ENCODE measurements around the gene SOX13.

Gene SOX13

DNA sequence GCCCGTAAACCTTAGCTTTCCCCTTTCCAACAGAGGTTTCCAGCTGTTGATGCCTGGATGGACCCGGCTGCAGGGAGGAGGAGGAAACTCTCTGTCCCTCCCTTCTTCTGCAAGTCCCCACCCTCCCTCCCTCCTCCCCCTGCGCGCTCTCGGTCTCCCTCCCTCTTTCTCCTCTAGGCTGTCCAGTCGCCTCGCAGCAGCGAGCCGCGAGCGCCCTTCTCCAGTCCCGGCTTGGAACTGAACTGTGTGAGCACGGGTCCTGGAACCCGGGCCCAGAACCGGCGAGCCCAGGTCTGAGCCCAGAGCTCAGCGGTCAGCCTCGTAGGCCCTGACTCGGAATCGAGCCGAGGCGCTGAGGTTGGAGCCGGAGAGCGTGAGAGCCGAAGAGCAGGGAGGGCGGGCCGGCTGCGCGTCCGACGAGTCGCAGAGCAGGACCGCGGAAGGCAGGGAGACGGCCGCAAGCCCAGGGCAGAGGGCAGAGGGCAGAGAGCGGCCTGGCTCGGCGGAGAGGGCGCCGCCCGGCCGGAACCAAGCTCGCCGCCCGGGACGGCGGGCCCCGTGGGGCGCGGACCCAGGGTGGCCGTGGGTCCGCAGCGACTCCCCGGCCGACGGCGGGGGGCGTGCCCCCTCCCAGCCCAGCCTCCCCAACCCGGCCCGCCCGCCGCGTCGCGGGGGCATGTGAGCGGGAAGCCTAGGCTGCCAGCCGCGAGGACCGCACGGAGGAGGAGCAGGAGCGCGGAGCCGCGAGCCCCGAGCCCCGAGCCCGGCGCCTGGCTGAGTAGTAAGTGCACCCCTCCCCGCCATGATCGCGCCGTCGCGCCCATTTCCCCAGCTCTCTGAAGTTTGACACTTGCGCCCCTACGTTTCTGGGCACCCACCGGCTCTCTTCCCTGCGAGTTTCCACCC, at the start of gene SOX13:
TSS of gene SOX13 (plus strand) at position 185 of the 906 bp plus-strand sequence. CDS start 39,801 bp downstream, outside the sequence.
- peak; percentile 95 to 97 for DNase-seq (ENCODE audit: low read depth in 1 of 2, low spot score in 1 of 2)
- in situ Hi-C loops (cut with HindIII; ENCODE audit: low pct_unique_long_range_greater_than_20kb, low sequenced_read_pairs) = no loop called here
- TF ChIP-seq JUND (IDR thresholded peaks at IDR 0.05; ENCODE audit: low read depth) = no peak

- no peak for DNase-seq (ENCODE audit: low read depth in 1 of 2, low spot score in 1 of 2)
- in situ Hi-C loops (cut with HindIII; ENCODE audit: low pct_unique_long_range_greater_than_20kb, low sequenced_read_pairs) = no loop called here
- TF ChIP-seq JUND (IDR thresholded peaks at IDR 0.05; ENCODE audit: low read depth) = no peak
Measured at GRCh38 chr1:204025917-204026707, 46.8 kb upstream of the SOX13 start.

GRCh38 chr1:204027446-204027845, 45.5 kb upstream of the SOX13 start:
- in situ Hi-C loops (cut with HindIII; ENCODE audit: low pct_unique_long_range_greater_than_20kb, low sequenced_read_pairs) = no loop called here
- TF ChIP-seq JUND (IDR thresholded peaks at IDR 0.05; ENCODE audit: low read depth) = no peak
- no peak for DNase-seq (ENCODE audit: low read depth in 1 of 2, low spot score in 1 of 2)

DNA sequence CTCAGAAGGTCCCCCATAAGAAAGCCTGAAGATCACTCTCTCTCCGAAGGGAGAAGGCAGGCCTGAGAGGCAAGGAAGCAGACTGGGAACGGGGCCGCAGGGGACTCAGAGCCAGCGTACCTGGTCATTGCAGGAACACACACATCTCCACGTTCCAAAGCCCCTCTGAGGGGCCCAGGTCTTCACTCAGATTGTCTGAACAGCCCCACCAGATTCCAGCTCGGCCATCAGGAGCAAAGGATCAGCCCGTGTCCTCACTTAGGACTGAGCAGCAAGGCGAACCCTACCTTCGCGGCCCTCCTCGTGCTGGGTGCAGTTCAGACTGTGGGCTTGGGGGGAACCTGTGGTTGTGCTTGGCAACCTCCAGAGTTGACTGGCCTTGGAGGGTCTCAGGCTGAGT, 43.9 kb upstream of the SOX13 start:
- in situ Hi-C loops (cut with HindIII; ENCODE audit: low pct_unique_long_range_greater_than_20kb, low sequenced_read_pairs) = no loop called here
- no peak for DNase-seq (ENCODE audit: low read depth in 1 of 2, low spot score in 1 of 2)
- no peak for TF ChIP-seq JUND (IDR thresholded peaks at IDR 0.05; ENCODE audit: low read depth)

GRCh38 chr1:204031098-204031710, 41.7 kb upstream of the SOX13 start:
- no peak for TF ChIP-seq JUND (IDR thresholded peaks at IDR 0.05; ENCODE audit: low read depth)
- DNase-seq (ENCODE audit: low read depth in 1 of 2, low spot score in 1 of 2) = no peak
- in situ Hi-C loops (cut with HindIII; ENCODE audit: low pct_unique_long_range_greater_than_20kb, low sequenced_read_pairs) = no loop called here

- no peak for DNase-seq (ENCODE audit: low read depth in 1 of 2, low spot score in 1 of 2)
- no peak for TF ChIP-seq JUND (IDR thresholded peaks at IDR 0.05; ENCODE audit: low read depth)
- in situ Hi-C loops (cut with HindIII; ENCODE audit: low pct_unique_long_range_greater_than_20kb, low sequenced_read_pairs) = no loop called here
Measured at GRCh38 chr1:204032642-204033235, 40.2 kb upstream of the SOX13 start.

- no peak for DNase-seq (ENCODE audit: low read depth in 1 of 2, low spot score in 1 of 2)
- TF ChIP-seq JUND (IDR thresholded peaks at IDR 0.05; ENCODE audit: low read depth) = no peak
- in situ Hi-C loops (cut with HindIII; ENCODE audit: low pct_unique_long_range_greater_than_20kb, low sequenced_read_pairs) = no loop called here
Measured at GRCh38 chr1:204033306-204033705, 39.6 kb upstream of the SOX13 start.

GRCh38 chr1:204036882-204037655, 35.8 kb upstream of the SOX13 start:
- DNase-seq (ENCODE audit: low read depth in 1 of 2, low spot score in 1 of 2) = peak in 1 of 2 experiments; percentile 26
- no peak for TF ChIP-seq JUND (IDR thresholded peaks at IDR 0.05; ENCODE audit: low read depth)
- in situ Hi-C loops (cut with HindIII; ENCODE audit: low pct_unique_long_range_greater_than_20kb, low sequenced_read_pairs) = no loop called here

DNA sequence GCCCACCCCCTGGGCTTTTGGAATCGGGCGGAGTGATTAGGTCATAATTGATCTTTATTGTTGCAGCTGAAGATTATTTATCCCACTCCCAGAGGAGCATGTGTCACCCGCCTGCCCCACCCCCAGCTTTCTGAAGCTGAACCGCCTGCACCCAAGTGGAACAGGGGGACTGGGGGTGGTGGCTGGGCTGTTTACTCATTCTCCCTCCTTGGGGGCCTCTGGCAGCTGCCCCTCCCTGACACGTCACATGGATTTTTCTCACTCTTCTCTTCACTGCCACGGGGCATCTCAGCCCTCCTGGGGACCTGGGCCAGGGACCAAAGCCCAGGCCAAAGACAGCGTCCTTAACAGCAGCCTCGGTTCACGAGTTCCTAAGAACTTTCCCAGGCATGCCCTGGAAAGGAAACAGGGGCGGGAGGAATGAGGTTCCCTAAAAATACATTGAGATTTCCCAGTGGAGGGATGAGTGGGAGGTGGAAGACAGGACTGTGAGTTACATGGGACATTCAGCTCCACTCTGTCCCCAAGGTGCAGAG, 31.6 kb upstream of the SOX13 start:
- DNase-seq (ENCODE audit: low read depth in 1 of 2, low spot score in 1 of 2) = no peak
- no peak for TF ChIP-seq JUND (IDR thresholded peaks at IDR 0.05; ENCODE audit: low read depth)
- in situ Hi-C loops (cut with HindIII; ENCODE audit: low pct_unique_long_range_greater_than_20kb, low sequenced_read_pairs) = no loop called here

DNA sequence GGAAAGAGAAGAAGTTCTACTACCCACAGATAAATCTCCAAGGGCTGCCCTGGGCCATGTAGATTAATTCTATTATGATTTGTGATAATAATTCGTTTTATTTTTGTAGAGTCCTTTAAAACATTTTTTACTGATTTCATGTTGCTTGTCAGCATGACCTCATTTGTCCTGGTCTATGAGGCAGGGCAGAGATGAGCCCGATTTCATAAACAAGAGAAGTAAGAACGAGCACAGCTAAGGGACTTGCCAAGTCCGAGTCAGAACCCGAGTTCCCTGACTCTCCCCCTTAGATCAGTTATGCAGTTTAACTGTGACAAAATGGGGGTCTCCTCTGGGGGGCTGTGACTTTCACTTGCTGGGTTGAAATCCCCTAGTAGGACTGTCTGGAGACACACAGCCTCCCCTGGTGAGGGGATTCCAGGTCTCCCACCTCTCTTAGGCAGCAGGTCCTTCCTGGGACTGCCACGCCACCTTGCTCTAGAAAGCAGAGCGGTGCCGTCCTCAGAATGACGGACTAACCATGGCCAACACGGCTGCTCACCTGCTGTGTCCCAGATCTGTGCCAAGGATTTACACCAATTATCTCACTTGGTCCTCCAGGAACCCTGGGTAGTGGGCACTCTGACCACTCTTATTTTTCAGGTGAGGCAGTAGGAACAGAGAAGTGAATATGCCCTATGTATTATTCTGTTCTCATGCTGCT, 31.0 kb upstream of the SOX13 start:
- no peak for DNase-seq (ENCODE audit: low read depth in 1 of 2, low spot score in 1 of 2)
- in situ Hi-C loops (cut with HindIII; ENCODE audit: low pct_unique_long_range_greater_than_20kb, low sequenced_read_pairs) = no loop called here
- TF ChIP-seq JUND (IDR thresholded peaks at IDR 0.05; ENCODE audit: low read depth) = no peak

DNA sequence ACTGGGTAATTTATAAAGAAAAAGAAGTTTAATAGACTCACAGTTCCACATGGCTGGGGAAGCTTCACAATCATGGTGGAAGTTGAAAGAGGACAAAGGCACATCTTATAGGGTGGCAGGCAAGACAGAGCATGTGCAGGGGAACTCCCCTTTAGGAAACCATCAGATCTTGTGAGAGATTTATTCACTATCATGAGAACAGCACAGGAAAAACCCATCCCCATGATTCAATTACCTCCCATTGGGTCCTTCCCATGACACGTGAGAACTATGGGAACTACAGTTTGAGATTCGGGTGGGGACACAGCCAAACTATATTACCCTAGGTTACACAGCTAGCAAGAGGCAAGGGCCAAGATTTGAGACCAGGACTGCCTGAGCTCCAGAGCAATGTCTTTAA, 30.4 kb upstream of the SOX13 start:
- no peak for DNase-seq (ENCODE audit: low read depth in 1 of 2, low spot score in 1 of 2)
- no peak for TF ChIP-seq JUND (IDR thresholded peaks at IDR 0.05; ENCODE audit: low read depth)
- in situ Hi-C loops (cut with HindIII; ENCODE audit: low pct_unique_long_range_greater_than_20kb, low sequenced_read_pairs) = no loop called here
